NCI-H460 (cell line): ENCODE data around the gene PHEX. TPM values are rescaled to one million over a fixed set of nuclear protein-coding genes. Genes with fewer than 3 reads are reported as not detected.
A peak's percentile ranks its signal among the peaks of the same experiment; 100 is the strongest.
"Not testable (repeated sequence)": the region's sequence is repeated elsewhere in the genome, so short reads cannot be mapped to it uniquely, and the experiment has no call there.

Experiments
- DNase-seq: peaks from one replicate; pipeline ENCODE4 v3.0.0-alpha.2; 2016; ENCODE audit warnings: low read depth; ENCODE audit errors: extremely low read depth
- total RNA-seq: library from RNA; depleted of rRNA; stranded (reverse); fragments of >200 nt; shearing (Covaris generic); gene quantifications from 2 replicates; pipeline ENCODE4 v1.2.3, GENCODE V29; 2014; rRNA removed

The PHEX gene
- total RNA-seq, 1 experiment from 2014 or later = 0.64 TPM

DNA sequence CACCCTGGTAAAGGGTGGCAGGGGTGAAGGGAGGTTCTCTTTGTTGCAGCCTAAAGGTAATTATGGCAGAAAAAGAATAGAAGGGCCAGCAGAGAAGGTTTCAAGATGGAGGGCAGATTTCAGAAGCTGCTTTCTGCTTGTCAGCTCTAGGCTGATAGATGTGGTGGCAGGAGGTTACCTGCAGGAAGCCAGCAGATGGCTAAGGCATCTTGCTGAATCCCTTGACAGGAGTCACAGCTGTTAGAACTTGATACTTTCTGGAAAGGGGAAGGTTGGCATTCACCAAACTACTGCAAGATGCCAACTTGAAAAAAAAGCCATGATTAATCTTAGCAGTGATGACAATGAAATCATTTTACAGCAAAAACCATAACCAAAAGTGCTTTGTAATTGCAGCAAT, 171.1 kb downstream of the PHEX start:
- no peak for DNase-seq

DNA sequence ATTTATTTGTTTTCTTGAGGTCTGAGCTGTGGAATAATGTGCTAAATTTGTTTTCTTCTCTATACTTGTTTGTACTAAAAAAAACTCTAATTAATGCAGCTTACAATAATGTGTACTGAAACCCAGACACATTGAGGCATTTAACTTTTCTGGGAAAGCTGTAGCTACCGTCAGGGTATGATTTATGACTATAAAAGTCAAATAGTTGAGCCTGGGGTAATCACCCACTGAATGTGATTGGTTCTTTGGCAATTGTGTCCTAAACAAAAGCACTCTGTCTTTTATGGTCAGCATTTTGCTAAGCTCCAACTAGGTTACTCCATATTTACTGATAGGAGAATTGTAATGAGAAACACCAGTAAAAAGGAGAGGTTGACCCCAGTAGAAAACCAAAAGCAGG, 174.7 kb downstream of the PHEX start:
- no peak for DNase-seq

DNA sequence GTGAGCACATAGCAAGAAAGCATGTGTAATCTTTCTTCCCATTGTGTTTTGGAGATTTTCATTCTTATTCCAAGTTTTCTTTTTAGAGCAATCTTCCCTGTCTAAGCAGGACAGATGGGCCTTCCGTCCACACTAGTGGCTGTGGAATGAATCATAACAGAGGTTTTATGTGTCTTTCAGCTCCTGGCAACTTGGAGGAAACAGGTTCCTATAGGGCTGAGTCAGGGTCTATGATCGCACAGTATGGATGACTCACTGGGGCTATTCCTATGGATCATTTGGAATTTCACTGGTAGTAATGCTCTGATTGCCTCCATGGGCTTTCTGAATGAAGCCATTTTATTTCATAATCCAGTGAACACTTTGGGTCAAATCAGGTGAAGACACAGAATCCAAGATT, 188.8 kb downstream of the PHEX start:
- no peak for DNase-seq

DNA sequence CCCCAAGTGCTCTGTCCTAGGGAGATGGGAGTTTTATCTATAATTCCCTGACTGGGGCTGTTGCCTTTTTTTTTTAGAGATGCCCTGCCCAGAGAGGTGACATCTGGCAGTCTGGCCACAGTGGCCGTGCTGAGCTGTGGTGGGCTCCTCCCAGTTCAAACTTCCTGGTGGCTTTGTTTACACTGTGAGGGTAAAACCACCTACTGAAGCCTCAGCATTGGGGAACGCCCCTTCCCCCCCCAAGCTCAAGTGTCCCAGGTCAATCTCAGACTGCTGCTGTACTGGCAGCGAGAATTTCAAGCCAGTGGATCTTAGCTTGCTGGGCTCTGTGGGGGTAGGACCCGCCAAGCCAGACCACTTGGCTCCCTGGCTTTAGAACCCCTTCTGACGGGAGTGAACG, 202.3 kb downstream of the PHEX start:
- no peak for DNase-seq

DNA sequence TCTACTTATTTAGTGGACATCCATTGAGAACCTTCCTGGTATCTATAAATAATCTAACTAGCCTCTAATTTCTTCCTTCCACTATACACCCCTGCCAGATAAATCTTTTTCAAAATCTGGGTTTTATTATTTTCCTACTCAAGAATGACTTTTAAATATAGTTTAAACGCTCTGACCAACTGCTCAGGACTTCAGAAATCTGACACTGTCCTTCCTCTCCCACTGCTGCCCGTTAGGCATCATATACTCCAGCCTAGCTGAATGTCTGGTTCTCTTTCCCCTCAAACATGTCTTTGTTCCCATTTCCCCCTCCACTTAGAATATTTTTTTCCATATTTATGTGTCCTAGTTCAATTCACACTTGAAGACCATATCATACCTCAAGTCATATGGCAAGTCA, 205.4 kb downstream of the PHEX start:
- no peak for DNase-seq

DNA sequence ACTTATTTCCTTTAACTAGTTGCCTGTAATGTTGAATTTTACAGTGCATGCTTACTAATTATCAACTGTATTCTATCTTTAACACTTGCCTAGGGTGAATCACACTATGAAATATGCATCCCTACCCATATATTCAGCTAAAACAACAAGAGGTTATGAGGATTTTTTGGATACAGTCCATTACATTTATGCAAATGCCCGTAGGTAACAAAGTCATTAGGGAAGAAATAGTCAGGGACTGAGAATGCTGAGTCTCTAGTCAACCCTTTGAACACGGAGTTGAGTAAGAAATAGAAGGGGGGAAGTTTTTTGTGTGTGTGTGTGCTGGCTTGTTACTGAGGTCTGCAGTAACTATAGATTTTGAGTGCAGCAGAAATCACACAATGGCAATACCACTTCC, 214.5 kb downstream of the PHEX start:
- DNase-seq = no peak

DNA sequence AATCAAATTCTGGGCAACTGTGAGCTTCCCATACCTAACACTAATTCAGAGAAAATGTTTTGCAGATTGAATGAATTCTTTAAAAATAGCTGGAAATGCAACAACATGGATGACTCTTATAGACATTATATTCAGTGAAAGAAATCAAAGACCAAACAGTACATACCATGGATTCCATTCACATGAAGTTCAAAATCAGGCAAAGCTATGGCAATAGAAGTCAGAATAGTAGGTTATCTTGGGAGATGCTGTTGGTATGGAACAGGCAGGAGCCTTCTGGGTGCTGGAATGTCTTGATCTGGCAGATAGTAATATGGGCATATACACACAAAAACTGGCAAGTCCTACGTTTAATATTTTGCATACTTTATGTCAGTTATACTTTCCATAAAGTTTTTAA, 215.0 kb downstream of the PHEX start:
- no peak for DNase-seq

DNA sequence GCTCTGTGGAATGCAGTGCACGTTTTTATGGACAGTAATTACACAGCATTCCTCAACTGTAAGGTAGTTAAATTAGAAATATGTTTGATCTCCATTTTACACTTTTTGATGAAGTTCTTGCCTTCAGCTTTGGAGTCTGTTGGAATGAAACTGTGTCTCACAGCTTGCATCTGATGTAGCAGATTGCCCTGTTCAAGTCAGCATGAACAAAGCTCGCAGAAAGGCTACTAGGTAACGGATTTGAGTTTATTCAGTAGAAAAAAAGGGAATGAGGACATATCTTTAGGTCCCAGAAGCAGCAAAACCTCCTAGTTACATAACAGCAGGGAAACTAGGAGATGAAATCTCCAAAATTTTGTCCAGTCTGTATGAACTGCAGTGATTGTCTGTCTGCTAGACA, 216.3 kb downstream of the PHEX start:
- DNase-seq = no peak

DNA sequence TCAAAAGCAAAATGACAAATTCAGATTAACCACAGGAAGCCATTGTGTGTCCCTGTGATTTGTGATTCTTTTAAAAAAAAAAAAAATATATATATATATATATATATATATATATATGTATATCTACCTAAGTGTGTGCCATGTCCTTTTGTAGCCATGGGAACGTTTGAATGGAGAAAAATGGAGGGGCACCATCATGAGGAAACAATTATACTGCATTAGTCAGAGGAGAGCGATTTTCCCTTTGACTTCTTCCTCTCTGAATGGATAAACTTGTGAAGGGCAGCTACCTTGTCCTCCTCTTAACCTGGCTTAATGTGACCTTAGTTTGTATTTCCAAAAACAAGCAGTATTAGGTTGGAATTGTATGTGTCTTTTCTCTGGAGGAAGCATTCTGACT, 217.2 kb downstream of the PHEX start:
- DNase-seq = no peak

DNA sequence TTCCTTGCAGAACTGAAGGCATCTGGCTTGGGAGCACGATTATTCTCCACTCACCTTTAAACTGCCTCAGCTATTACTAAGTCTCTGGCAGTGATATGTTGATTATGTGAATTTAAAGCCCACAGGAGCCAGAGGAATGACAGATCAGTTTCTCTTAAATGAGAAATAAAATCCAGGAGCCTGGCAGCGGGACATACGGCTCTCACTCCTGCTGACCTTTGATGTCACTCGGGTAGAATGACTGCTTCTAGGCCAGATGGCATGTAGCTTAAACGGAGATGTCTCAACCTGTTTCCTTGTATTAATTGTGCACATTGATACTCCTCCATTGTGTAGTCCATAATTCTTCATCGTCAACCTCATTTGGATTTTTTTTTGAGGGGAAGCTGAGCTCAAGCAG, 236.6 kb downstream of the PHEX start:
- no peak for DNase-seq

DNA sequence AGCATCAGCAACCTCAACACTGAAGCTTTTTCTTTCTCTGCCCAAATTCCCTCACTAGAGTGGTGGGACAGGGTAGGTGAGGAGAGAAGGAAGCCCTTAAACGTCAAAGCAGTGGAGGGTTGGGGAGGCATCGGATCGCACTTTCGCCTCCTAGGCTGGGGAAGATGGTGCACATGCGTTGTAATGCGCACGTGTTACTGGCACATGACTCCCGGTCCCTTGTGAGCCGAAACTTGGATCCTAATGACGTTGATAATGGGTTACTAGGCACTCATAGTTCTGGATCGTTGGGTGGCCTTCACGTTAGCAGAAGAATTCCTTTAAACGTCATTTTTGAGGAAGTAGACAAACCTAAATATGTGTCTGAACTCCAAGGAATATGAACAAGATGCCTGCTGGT, 240.5 kb downstream of the PHEX start, which contains the start of gene CBLL2:
Gene CBLL2, plus strand, starts transcription at position 301 of the 400 bp plus-strand sequence. Its CDS starts 79 bp downstream, at position 380.
- DNase-seq = no peak

DNA sequence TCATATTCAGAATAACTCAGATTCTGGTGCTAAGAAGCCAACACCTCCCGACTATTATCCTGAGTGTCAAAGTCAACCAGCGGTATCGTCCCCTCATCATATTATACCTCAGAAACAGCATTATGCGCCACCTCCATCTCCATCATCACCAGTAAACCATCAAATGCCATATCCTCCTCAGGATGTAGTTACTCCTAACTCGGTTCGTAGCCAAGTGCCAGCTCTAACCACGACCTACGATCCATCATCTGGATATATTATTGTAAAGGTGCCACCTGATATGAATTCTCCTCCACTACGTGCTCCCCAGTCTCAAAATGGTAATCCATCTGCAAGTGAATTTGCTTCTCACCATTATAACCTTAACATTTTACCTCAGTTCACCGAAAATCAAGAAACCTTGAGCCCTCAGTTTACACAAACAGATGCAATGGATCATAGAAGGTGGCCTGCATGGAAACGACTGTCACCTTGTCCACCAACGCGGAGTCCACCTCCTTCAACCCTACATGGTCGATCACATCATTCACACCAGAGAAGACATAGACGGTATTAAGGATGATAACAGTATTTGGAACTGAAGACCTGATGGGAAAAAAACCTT, 241.7 kb downstream of the PHEX start:
- no peak for DNase-seq

DNA sequence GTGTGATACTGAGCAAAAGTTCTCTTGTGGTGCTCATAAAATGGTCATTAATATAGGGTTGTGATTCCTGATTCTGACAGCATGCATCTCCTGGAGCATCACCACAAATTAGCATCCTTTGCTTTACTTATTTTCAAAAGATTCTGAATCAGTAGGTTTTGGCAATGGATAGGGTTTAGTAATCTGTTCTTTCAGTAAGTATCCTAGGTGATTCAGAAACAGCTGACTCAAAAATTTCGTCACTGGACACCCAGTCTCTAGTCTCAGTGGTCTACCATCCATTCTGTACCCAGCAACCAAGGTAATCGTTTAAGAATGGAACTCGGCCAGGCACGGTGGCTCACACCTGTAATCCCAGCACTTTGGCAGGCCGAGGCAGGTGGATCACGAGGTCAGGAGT, 244.7 kb downstream of the PHEX start:
- DNase-seq = no peak

DNA sequence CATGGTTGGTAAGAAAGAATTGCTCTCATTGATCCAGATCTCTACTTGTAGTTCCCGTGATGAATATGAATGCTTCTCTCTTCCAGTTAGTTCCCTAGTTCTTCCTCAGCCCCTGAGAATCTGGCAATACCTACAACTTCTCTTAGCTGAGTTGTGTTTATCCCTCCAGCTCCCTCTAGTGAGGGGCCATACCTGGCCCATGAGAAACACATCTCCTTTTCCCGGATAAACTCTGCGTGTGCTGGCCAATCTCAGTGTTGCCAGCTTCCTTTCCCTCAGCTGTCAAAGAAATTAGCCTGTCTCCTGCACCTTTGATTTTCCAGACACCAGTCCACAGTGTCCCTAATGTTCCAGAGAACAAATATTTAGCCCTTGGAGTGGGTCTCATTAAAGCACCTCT, 246.2 kb downstream of the PHEX start:
- DNase-seq = no peak

DNA sequence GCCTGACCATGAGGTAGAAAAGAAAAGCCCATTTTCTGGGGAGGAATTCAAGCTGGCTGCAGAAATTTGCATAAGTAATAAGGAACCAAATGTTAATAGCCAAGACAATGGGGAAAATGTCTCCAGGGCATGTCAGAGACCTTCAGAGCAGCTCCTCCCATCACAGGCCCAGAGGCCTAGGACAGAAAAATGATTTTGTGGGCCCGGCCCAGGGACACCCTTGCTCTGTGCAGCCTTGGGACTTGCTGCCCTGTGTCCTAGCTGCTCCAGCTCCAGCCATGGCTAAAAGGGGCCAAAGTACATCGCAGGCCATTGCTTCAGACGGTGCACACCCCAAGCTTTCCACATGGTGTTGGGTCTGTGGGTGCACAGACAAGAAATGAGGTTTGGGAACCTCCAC, 257.1 kb downstream of the PHEX start:
- DNase-seq = not testable (repeated sequence)

DNA sequence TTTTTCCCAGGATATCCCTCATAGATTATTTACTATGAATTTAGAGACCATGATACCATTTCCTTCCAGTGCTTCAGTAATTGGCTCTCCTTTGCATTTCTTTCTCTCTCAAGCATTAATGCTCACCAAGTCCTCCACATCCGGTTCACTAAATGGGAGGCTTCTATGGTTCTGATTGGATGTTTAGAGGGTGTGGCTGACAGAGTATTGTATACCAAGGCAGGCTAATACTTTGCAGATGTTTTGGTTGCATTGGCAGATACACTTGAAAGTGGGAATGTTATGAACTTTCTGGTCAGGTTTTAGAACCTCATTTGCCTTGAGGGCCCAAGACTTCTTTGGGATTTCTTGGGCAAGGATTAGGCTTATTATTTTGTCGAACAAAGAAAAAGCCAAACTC, 264.7 kb downstream of the PHEX start:
- DNase-seq = no peak

DNA sequence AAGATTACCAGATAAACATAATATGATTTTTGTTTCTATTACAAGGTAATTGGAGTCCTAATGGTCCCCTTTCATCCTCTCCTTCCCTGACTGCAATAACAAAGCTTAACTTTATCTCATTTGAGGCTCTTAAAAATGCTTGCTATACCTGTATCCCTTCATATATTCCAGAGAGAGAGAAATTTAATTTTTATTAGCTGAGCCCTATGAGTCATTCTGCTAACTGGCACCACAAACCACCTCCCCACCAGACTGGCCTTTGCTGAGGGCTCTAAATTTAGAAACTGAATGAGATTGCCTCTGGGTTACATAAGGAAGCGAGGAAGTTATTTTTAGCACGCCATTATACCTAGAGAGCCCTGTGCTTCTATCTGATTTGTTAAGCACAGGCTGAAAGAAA, 268.0 kb downstream of the PHEX start:
- DNase-seq = peak; percentile 30

Other genes starting within 250 kb of the PHEX start
- 17.7 and 23.0 TPM in 2 replicates for gene MBTPS2, start 192.7 kb upstream of the PHEX start, total RNA-seq
- gene YY2, start 176.3 kb upstream of the PHEX start, total RNA-seq = 2.3 and 3.5 TPM in 2 replicates
- 198 and 216 TPM in 2 replicates for gene SMS, start 91.6 kb upstream of the PHEX start, total RNA-seq
- gene CBLL2, start 240.6 kb downstream of the PHEX start, total RNA-seq = not detected in 2 replicates